A549 (cell line): Measurements from ENCODE around the gene USP24. TPM values are rescaled to one million over a fixed set of nuclear protein-coding genes. Genes with fewer than 3 reads are reported as not detected.
"Not testable (repeated sequence)": the region's sequence is repeated elsewhere in the genome, so short reads cannot be mapped to it uniquely, and the experiment has no call there.

Source experiments
- ATAC-seq, 2 experiments: fragments of 200-7000 bp in 1 of 2; fragments of >200 bp in 1 of 2; cut with Nextera tagmentation in 1 of 2; cut with Tn5 transposase in 1 of 2; 3 replicates each; pipeline versions ENCODE4 v1.8.0 to v1.9.1; 2018 to 2020; ENCODE audit warnings: mild to moderate bottlenecking in 1 of 2, moderate library complexity in 1 of 2
- CTCF ChIA-PET: fragments of 300-600 bp; sonication (Branson Sonifier 250); formaldehyde crosslinking; extraction: SDS; loops from one replicate; lab custom pipeline; 2021; ENCODE audit warnings: antibody characterized with exemption, inconsistent platforms; lab: Yijun Ruan, JAX
- POLR2A ChIA-PET: fragments of 350-600 bp; formaldehyde crosslinking; extraction: SDS; loops from one replicate; lab custom pipeline; 2021; ENCODE audit warnings: antibody characterized with exemption, inconsistent platforms; lab: Yijun Ruan, JAX
- DNase-seq, 2 experiments: peaks; one replicate each; pipeline versions ENCODE4 v3.0.0 to v3.0.0-alpha.2; 2011 to 2016; ENCODE audit warnings: low read depth in 1 of 2, low spot score in 1 of 2
- FAIRE-seq: peaks from 2 replicates; lab custom pipeline; 2011; peaks lifted over from hg19 to GRCh38; lab: Jason Lieb, UNC
- H3K27ac ChIP-seq, 2 experiments: fragments of >200 bp; sonication (Bioruptor Twin); formaldehyde crosslinking; 3 replicates each; pipeline ENCODE4 v1.5.1; 2016 to 2017
- H3K4me1 ChIP-seq: fragments of >200 bp; sonication (Bioruptor Twin); formaldehyde crosslinking; 3 replicates; pipeline ENCODE4 v1.6.1; 2016
- H3K4me2 ChIP-seq: fragments of >200 bp; sonication (Bioruptor Twin); formaldehyde crosslinking; 3 replicates; pipeline ENCODE4 v1.6.1; 2016
- H3K4me3 ChIP-seq: fragments of >200 bp; sonication (Bioruptor Twin); formaldehyde crosslinking; 3 replicates; pipeline ENCODE4 v1.5.1; 2016
- H3K9me3 ChIP-seq: fragments of >200 bp; sonication (Bioruptor Twin); formaldehyde crosslinking; 3 replicates; pipeline ENCODE4 v1.6.1; 2016
- BCL3 ChIP-seq: fragments of >200 bp; sonication (Bioruptor Twin); formaldehyde crosslinking; IDR thresholded peaks from 3 replicates; pipeline ENCODE4 v1.6.1; 2016
- BHLHE40 ChIP-seq: IDR thresholded peaks from 2 replicates; pipeline ENCODE4 v1.6.1; 2012; ENCODE audit warnings: low read depth, low read length, inconsistent platforms
- CBX2 ChIP-seq: fragments of 200-600 bp; sonication (generic); IDR thresholded peaks from 2 replicates; pipeline ENCODE4 v1.6.1; 2016; ENCODE audit warnings: low read depth, mild to moderate bottlenecking, borderline replicate concordance
- CBX8 ChIP-seq: fragments of 200-600 bp; sonication (generic); IDR thresholded peaks from 2 replicates; pipeline ENCODE4 v1.6.1; 2016
- CHD2 ChIP-seq: fragments of 150-350 bp; IDR thresholded peaks from 2 replicates; pipeline ENCODE4 v1.6.1; 2014; ENCODE audit warnings: low read length; ENCODE audit not compliant: partially characterized antibody
- EHF ChIP-seq: fragments of 250-450 bp; sonication (Bioruptor Pico); IDR thresholded peaks from 2 replicates; pipeline ENCODE4 v1.5.0; 2020; ENCODE audit warnings: mild to moderate bottlenecking
- EHMT2 ChIP-seq: fragments of 200-600 bp; sonication (generic); IDR thresholded peaks from 2 replicates; pipeline ENCODE4 v1.6.1; 2016; ENCODE audit warnings: antibody characterized with exemption, low read depth, mild to moderate bottlenecking, moderate library complexity
- HOXA7 ChIP-seq: fragments of 250-450 bp; sonication (Bioruptor Pico); IDR thresholded peaks from 2 replicates; pipeline ENCODE4 v1.5.0; 2020; ENCODE audit warnings: mild to moderate bottlenecking, moderate library complexity
- MYC ChIP-seq: IDR thresholded peaks from 2 replicates; pipeline ENCODE4 v1.6.1; 2012; ENCODE audit warnings: mild to moderate bottlenecking, inconsistent platforms, low read length, improper control_type of control experiment, borderline replicate concordance
- NPAS2 ChIP-seq: fragments of 250-450 bp; sonication (Bioruptor Pico); IDR thresholded peaks from 2 replicates; pipeline ENCODE4 v1.8.0; 2022; ENCODE audit warnings: mild to moderate bottlenecking, moderate library complexity, borderline replicate concordance
- PBX3 ChIP-seq: IDR thresholded peaks from 2 replicates; pipeline ENCODE4 v1.6.1; 2012
- RAD21 ChIP-seq, 2 experiments: fragments of >200 bp in 1 of 2; sonication (Bioruptor Twin) in 1 of 2; formaldehyde crosslinking in 1 of 2; IDR thresholded peaks in 1 of 2; conservative IDR thresholded peaks in 1 of 2; 2 replicates in 1 of 2; 3 replicates in 1 of 2; pipeline ENCODE4 v1.6.1; 2012 to 2018; ENCODE audit warnings: inconsistent platforms in 1 of 2
- RCOR1 ChIP-seq: fragments of 150-350 bp; IDR thresholded peaks from 2 replicates; pipeline ENCODE4 v1.6.1; 2014; ENCODE audit warnings: antibody characterized with exemption, low read length, low read depth
- RFX5 ChIP-seq: fragments of 450-650 bp; IDR thresholded peaks from 2 replicates; pipeline ENCODE4 v1.7.1; 2014; ENCODE audit warnings: antibody characterized with exemption, mild to moderate bottlenecking, moderate library complexity
- RNF2 ChIP-seq: fragments of 200-600 bp; sonication (generic); IDR thresholded peaks from 2 replicates; pipeline ENCODE4 v1.6.1; 2016; ENCODE audit warnings: low read depth, mild to moderate bottlenecking, antibody characterized with exemption, moderate library complexity, borderline replicate concordance
- TFCP2L1 ChIP-seq: fragments of 250-450 bp; sonication (Bioruptor Pico); IDR thresholded peaks from 2 replicates; pipeline ENCODE4 v1.5.0; 2021; ENCODE audit warnings: mild to moderate bottlenecking
- USF2 ChIP-seq: fragments of 450-650 bp; IDR thresholded peaks from 2 replicates; pipeline ENCODE4 v1.6.1; 2014; ENCODE audit warnings: antibody characterized with exemption
- ZSCAN20 ChIP-seq: fragments of 250-450 bp; sonication (Bioruptor Pico); IDR thresholded peaks from 2 replicates; pipeline ENCODE4 v1.8.0; 2022; ENCODE audit warnings: mild to moderate bottlenecking, moderate library complexity
- WGBS: methylation state at CpG from one replicate; pipeline ENCODE4 v1.1.6; 2017; ENCODE audit errors: missing lambda C conversion rate; 5-methylcytosine and 5-hydroxymethylcytosine counted together
- polyA plus RNA-seq, 4 experiments: library from polyadenylated mRNA; depleted of rRNA in 3 of 4; stranded (reverse); fragments of >200 nt; fragmentation: RNase III in 1 of 4; extraction: RNeasy Plus Mini Kit Qiagen cat#74134 plus additional on column Dnase treatment in 1 of 4; gene quantifications; 2 replicates in 3 of 4; 3 replicates in 1 of 4; pipeline ENCODE4 v1.2.3, GENCODE V29; 2011 to 2017

The USP24 gene
- polyA plus RNA-seq, 2 of the 4 experiments (the other 2 are of a cell fraction) = 14.7 to 21.7 TPM

- ATAC-seq = no peak
- ChIA-PET POLR2A (no interaction called here), CTCF (no interaction called here)
- WGBS = 89% methylated on average over 2 of the region's 2 CpGs
- FAIRE-seq = no peak
- Histone ChIP-seq H3K4me1 (peaks cover 40% of the 10 kb centered on the region), H3K27ac (no peak overlapping the region), H3K4me2 (no peak overlapping the region), H3K9me3 (no peaks in the 10 kb centered on the region), H3K4me3 (no peak overlapping the region)
- no peak for TF ChIP-seq TFCP2L1 (CRISPR knock-in tag)
- DNase-seq = no peak
Observed at GRCh38 chr1:55203064-55203463, 12.1 kb downstream of the USP24 start.

GRCh38 chr1:55200667-55201066 is 14.5 kb downstream of the USP24 start:
- Histone ChIP-seq H3K4me3 (no peak overlapping the region), H3K4me1 (peaks cover 30% of the 10 kb centered on the region)
- CTCF ChIA-PET = interaction anchor here (1.3 kb wide), 1 partner anchor 50 kb away, joined by 3 read pairs; no protein-coding TSS in a partner anchor
- no peak for DNase-seq
- TF ChIP-seq RCOR1 (no peak), BHLHE40 (no peak), HOXA7 (no peak), EHMT2 (no peak), RAD21 (conservative IDR thresholded peaks at IDR 0.05 in 1 of 2, IDR thresholded peaks at IDR 0.05 in 1 of 2) (no peak), NPAS2 (no peak), CBX2 (no peak), ZSCAN20 (no peak), CBX8 (no peak), USF2 (no peak), BCL3 (no peak)
- TF ChIP-seq, all 56 proteins: peak for 0
- H3K27ac ChIP-seq = no peak overlapping the region
- POLR2A ChIA-PET = no interaction called here
- H3K9me3 ChIP-seq = no peaks in the 10 kb centered on the region
- ATAC-seq (no peak), FAIRE-seq (no peak)
- 91% methylated on average over 2 of the region's 2 CpGs for WGBS
- no peak overlapping the region for H3K4me2 ChIP-seq

GRCh38 chr1:55199735-55200134 is 15.4 kb downstream of the USP24 start:
- 95% methylated on average over 9 of the region's 9 CpGs for WGBS
- ATAC-seq, H3K9me3 ChIP-seq, H3K4me2 ChIP-seq, H3K27ac ChIP-seq, POLR2A ChIA-PET, DNase-seq, FAIRE-seq, H3K4me3 ChIP-seq, CTCF ChIA-PET: not testable (repeated sequence)
- H3K4me1 ChIP-seq = peaks cover 27% of the 10 kb centered on the region

GRCh38 chr1:55198044-55198443 is 17.1 kb downstream of the USP24 start:
- no peak for ATAC-seq
- no peaks in the 10 kb centered on the region for H3K9me3 ChIP-seq
- H3K4me1 ChIP-seq = peaks cover 12% of the 10 kb centered on the region; the same call in 1 of the 3 replicates
- H3K27ac ChIP-seq = no peak overlapping the region
- TF ChIP-seq RCOR1 (no peak), ZSCAN20 (no peak), RFX5 (no peak), PBX3 (no peak), MYC (no peak), RAD21 (conservative IDR thresholded peaks at IDR 0.05 in 1 of 2, IDR thresholded peaks at IDR 0.05 in 1 of 2) (no peak), CBX8 (no peak), CHD2 (no peak), EHF (no peak), HOXA7 (no peak), RNF2 (no peak)
- TF ChIP-seq, all 56 proteins: peak for 0
- 90% methylated on average over 4 of the region's 4 CpGs for WGBS
- ChIA-PET CTCF (no interaction called here), POLR2A (no interaction called here)
- FAIRE-seq = no peak
- Histone ChIP-seq H3K4me2 (no peak overlapping the region), H3K4me3 (no peak overlapping the region)
- DNase-seq = no peak
